Measurements from ENCODE around the gene DDX39B. TPM values are rescaled to one million over a fixed set of nuclear protein-coding genes. Genes with fewer than 3 reads are reported as not detected.

The DDX39B gene
- total and polyA plus RNA-seq, 9 of the 15 experiments (the other 6 are each of a cell fraction or from before 2014, with no cell fraction given): 479 to 869 (median 592) TPM

DNA sequence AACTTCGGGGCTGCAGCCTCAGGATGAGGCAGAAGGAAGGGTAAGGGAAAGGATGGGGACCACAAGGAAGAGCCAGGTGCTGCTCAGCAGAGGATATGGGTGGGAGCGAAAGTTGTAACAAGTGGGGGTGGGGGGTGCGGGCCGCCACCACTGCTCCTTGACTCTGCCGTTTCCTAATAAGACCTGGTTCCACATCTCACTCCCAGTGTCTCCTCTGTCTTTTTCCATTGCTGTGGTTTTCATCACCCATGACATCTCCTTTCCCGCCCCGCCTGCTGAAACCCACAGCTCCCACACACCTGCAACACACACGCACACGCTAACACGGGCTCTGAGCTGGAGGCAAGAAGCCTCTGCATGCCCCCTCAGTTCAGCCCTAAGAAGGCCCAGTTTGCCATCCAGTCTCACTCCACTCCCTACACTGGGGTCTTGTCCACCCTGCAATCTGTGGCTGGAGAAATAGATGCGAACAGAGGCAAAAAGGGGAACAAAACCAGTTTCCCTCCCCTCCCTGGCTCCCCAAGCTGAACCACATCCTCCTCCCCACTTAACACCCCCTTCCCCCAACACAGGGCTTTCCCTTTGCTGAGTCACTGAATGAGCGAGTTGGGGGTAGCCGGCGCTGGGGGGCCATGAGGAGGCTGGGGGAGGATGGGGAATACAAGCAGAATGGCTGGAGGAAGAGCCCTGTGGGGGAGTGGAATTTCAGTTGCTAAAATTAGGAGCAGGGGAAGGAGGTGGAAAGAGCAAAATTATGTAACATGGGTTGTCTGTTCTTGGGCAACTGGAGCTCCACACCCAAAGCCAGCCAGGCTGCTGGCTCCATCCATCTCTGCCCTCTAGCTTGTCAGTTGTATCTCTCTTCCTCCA, 17.1 kb upstream of the DDX39B start (continued):
- TF ChIP-seq, protein P1, sequence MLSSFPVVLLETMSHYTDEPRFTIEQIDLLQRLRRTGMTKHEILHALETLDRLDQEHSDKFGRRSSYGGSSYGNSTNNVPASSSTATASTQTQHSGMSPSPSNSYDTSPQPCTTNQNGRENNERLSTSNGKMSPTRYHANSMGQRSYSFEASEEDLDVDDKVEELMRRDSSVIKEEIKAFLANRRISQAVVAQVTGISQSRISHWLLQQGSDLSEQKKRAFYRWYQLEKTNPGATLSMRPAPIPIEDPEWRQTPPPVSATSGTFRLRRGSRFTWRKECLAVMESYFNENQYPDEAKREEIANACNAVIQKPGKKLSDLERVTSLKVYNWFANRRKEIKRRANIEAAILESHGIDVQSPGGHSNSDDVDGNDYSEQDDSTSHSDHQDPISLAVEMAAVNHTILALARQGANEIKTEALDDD (IDR thresholded peaks at IDR 0.05): 0 out of 2 replicates have a peak, but pooled peaks have one; percentile 20
- TF ChIP-seq TEAD1 (CRISPR knock-in tag; IDR thresholded peaks at IDR 0.05) (peak in 1 of 2 experiments; percentile 4; a peak in 1 of 4 replicates), YBX1 (IDR thresholded peaks at IDR 0.05) (no peak), KAT7 (CRISPR knock-in tag; IDR thresholded peaks at IDR 0.05; ENCODE audit: borderline replicate concordance) (no peak), ZNF324 (CRISPR knock-in tag; IDR thresholded peaks at IDR 0.05) (no peak), SMARCB1 (IDR thresholded peaks at IDR 0.05; ENCODE audit: insufficient read length, low read depth) (no peak), MTA1 (IDR thresholded peaks at IDR 0.05; ENCODE audit: borderline replicate concordance) (peak; percentile 17; the same call in 1 of the 2 replicates), ZNF57 (CRISPR knock-in tag; IDR thresholded peaks at IDR 0.05) (no peak), NEUROD1 (IDR thresholded peaks at IDR 0.05; ENCODE audit: borderline replicate concordance, low read depth, low read length, partially characterized antibody) (peak; percentile 69), NFE2 (IDR thresholded peaks at IDR 0.05; ENCODE audit: low read depth) (peak; percentile 97), MIER1 (IDR thresholded peaks at IDR 0.05; ENCODE audit: low read depth) (no peak), ZNF589 (CRISPR knock-in tag; IDR thresholded peaks at IDR 0.05; ENCODE audit: low read depth) (peak; percentile 47; the same call in 1 of the 2 replicates), MBD2 (IDR thresholded peaks at IDR 0.05; ENCODE audit: borderline replicate concordance, low read depth) (peak; percentile 33; the same call in 1 of the 2 replicates), CREBBP (IDR thresholded peaks at IDR 0.05; ENCODE audit: low read depth, low read length) (no peak), ZFP36 (IDR thresholded peaks at IDR 0.05; ENCODE audit: low read depth, low read length, partially characterized antibody) (no peak), ZNF12 (CRISPR knock-in tag; IDR thresholded peaks at IDR 0.05) (no peak), ZNF146 (CRISPR knock-in tag; IDR thresholded peaks at IDR 0.05; ENCODE audit: unreplicated experiment) (no peak), BACH1 (tag; IDR thresholded peaks at IDR 0.05) (peak; percentile 95), ZFX (CRISPR knock-in tag; IDR thresholded peaks at IDR 0.05) (no peak)
- TF ChIP-seq, protein P2, sequence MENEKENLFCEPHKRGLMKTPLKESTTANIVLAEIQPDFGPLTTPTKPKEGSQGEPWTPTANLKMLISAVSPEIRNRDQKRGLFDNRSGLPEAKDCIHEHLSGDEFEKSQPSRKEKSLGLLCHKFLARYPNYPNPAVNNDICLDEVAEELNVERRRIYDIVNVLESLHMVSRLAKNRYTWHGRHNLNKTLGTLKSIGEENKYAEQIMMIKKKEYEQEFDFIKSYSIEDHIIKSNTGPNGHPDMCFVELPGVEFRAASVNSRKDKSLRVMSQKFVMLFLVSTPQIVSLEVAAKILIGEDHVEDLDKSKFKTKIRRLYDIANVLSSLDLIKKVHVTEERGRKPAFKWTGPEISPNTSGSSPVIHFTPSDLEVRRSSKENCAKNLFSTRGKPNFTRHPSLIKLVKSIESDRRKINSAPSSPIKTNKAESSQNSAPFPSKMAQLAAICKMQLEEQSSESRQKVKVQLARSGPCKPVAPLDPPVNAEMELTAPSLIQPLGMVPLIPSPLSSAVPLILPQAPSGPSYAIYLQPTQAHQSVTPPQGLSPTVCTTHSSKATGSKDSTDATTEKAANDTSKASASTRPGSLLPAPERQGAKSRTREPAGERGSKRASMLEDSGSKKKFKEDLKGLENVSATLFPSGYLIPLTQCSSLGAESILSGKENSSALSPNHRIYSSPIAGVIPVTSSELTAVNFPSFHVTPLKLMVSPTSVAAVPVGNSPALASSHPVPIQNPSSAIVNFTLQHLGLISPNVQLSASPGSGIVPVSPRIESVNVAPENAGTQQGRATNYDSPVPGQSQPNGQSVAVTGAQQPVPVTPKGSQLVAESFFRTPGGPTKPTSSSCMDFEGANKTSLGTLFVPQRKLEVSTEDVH (IDR thresholded peaks at IDR 0.05; ENCODE audit: low read depth, partially characterized antibody): peak; percentile 46
- TF ChIP-seq, protein P3, sequence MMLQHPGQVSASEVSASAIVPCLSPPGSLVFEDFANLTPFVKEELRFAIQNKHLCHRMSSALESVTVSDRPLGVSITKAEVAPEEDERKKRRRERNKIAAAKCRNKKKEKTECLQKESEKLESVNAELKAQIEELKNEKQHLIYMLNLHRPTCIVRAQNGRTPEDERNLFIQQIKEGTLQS (IDR thresholded peaks at IDR 0.05): peak; percentile 65; the same call in 1 of the 2 replicates
- TF ChIP-seq, protein P3 (CRISPR knock-in tag; conservative IDR thresholded peaks at IDR 0.05): no peak
- TF ChIP-seq, protein P4, sequence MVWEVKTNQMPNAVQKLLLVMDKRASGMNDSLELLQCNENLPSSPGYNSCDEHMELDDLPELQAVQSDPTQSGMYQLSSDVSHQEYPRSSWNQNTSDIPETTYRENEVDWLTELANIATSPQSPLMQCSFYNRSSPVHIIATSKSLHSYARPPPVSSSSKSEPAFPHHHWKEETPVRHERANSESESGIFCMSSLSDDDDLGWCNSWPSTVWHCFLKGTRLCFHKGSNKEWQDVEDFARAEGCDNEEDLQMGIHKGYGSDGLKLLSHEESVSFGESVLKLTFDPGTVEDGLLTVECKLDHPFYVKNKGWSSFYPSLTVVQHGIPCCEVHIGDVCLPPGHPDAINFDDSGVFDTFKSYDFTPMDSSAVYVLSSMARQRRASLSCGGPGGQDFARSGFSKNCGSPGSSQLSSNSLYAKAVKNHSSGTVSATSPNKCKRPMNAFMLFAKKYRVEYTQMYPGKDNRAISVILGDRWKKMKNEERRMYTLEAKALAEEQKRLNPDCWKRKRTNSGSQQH (CRISPR knock-in tag; IDR thresholded peaks at IDR 0.05): no peak
